Measurements from ENCODE around the gene ZNF469.

DNA sequence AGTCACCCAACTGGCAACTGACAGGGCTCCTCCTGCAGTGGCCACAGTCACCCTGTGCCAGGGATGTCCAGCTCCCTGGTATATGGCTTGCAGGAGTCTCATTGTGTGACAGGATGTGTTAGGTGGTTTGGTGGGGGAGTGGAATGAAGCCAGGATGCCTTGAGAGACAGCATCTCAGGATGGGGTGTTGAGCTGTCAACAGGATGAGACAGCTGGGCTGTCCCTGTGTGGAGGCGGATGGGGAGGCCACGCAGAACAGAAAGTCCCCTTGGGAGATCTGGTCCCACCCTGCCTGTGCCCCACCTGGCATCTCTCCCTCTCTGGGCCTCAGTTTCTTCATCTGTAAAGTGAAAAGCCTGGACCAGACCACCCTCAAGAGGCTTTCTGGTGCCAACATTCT is 9.5 kb upstream of the ZNF469 start:
- TF ChIP-seq TCF7 (CRISPR knock-in tag; IDR thresholded peaks at IDR 0.05; ENCODE audit: low read depth) (no peak), ATF1 (CRISPR knock-in tag; IDR thresholded peaks at IDR 0.05) (no peak)
- TF ChIP-seq, protein P1, sequence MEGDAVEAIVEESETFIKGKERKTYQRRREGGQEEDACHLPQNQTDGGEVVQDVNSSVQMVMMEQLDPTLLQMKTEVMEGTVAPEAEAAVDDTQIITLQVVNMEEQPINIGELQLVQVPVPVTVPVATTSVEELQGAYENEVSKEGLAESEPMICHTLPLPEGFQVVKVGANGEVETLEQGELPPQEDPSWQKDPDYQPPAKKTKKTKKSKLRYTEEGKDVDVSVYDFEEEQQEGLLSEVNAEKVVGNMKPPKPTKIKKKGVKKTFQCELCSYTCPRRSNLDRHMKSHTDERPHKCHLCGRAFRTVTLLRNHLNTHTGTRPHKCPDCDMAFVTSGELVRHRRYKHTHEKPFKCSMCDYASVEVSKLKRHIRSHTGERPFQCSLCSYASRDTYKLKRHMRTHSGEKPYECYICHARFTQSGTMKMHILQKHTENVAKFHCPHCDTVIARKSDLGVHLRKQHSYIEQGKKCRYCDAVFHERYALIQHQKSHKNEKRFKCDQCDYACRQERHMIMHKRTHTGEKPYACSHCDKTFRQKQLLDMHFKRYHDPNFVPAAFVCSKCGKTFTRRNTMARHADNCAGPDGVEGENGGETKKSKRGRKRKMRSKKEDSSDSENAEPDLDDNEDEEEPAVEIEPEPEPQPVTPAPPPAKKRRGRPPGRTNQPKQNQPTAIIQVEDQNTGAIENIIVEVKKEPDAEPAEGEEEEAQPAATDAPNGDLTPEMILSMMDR (IDR thresholded peaks at IDR 0.05), result no peak

All from WTC11 (cell line).